Fibroblast of pulmonary artery (primary cell): ENCODE data around the gene TLR5.

Experiments
- DNase-seq: peaks from one replicate; pipeline ENCODE4 v3.0.0-alpha.2; 2010; ENCODE audit warnings: low read depth
- H3K4me3 ChIP-seq: replicated peaks from 2 replicates; pipeline ENCODE4 v1.5.1; 2011; ENCODE audit warnings: low read depth, mild to moderate bottlenecking, control low read depth, low read length, moderate library complexity
- CTCF ChIP-seq: IDR thresholded peaks from 2 replicates; pipeline ENCODE4 v1.5.1; 2011; ENCODE audit warnings: mild to moderate bottlenecking, control low read depth, low read length, inconsistent platforms; ENCODE audit errors: missing control alignments

TLR5 gene

DNA sequence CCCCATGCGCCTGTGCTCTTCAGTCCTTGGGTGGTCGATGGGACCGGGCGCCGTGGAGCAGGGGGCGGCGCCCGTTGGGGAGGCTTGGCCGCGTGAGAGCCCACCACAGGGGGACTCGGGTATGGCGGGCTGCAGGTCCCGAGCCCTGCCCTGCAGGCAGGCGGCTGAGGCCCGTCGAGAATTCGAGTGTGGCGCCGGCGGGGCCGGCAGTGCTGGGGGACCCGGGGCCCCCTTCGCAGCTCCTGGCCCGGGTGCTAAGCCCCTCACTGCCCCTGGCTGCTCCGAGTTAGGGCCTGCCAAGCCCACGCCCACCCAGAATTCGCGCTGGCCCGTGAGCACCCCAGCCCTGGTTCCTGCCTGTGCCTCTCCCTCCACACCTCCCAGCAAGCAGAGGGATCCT is 26.1 kb downstream of the TLR5 start:
- no peak overlapping the region for H3K4me3 ChIP-seq
- no peak for DNase-seq
- no peak for TF ChIP-seq CTCF

DNA sequence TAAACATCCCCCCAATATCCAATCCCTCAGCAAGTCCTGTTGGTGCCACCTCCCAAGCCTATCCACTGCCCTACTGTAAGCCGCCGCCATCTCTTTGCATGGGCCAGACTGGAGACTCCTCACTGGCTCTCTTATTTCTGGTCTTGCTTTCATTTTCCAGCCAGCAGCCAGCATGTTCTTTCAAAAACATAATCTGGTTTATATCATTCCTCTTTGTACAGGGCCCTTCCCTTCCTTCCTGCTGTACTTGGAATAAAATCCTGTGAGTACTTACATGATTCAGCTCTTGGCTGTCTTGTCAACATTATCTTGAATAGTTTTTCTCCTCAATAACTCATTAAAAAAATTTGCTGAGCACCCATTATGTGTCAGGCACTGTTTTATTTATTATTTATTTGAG is 28.2 kb downstream of the TLR5 start:
- DNase-seq, result peak; percentile 76
- TF ChIP-seq CTCF, result no peak
- H3K4me3 ChIP-seq, result no peak overlapping the region

DNA sequence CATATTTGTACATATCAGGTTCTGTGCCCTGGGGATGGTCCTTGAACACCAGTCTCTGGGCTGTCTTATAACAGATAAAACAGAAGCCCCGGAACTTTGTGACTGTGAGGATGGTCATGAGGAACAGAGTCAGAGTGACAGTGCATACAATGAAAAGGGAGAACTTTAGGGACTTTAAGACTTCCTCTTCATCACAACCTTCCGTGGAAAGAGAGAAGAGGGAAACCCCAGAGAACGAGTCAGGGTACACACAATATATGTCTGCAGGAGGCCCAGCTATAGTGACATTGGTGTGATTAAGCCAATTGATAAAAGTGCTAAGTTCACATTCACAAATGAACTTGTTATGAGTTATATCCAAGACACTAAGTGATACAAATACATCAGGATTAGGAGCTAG is 32.1 kb downstream of the TLR5 start:
- TF ChIP-seq CTCF, result no peak
- no peak for DNase-seq
- H3K4me3 ChIP-seq, result no peak overlapping the region

- H3K4me3 ChIP-seq, result no peak overlapping the region
- TF ChIP-seq CTCF, result no peak
- no peak for DNase-seq
Measured at GRCh38 chr1:223109581-223110026, 33.4 kb downstream of the TLR5 start.

DNA sequence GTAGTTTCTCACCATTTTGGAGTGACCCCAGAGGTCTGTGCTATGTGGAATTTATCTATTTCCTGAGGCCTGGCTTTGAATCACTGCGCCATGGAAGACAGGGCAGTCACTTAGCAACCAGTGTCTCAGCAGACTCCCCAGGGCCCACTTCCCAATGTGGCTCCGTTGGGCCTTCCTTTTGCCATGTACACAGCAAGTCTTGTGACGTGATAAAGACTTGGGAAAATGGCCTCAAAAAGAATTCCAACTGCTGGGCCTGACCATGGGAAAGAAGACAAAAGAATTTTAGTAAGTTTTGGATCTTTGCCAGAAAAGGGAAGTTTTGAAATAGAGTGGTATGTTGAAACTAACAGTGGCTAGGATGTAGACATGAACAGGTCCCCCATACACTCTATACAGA is 36.2 kb downstream of the TLR5 start:
- no peak overlapping the region for H3K4me3 ChIP-seq
- DNase-seq, result peak; percentile 87
- no peak for TF ChIP-seq CTCF

- DNase-seq, result no peak
- no peak for TF ChIP-seq CTCF
- no peak overlapping the region for H3K4me3 ChIP-seq
Measured at GRCh38 chr1:223105568-223105967, 37.5 kb downstream of the TLR5 start.

- TF ChIP-seq CTCF, result no peak
- no peak overlapping the region for H3K4me3 ChIP-seq
- DNase-seq, result no peak
Measured at GRCh38 chr1:223102797-223103533, 40.1 kb downstream of the TLR5 start.
